Right cardiac atrium (tissue), 5 donors: ENCODE measurements around the gene GRN. TPM values are rescaled to one million over a fixed set of nuclear protein-coding genes. Genes with fewer than 3 reads are reported as not detected.
"Not testable (repeated sequence)": the region's sequence is repeated elsewhere in the genome, so short reads cannot be mapped to it uniquely, and the experiment has no call there.

Experiments
- ATAC-seq, 2 donors: fragments of 200-7000 bp; cut with Tn5 transposase; one replicate each; pipeline versions ENCODE4 v1.8.0 to v1.9.1; 2020; ENCODE audit warnings: moderate library complexity in 2 of 2, mild to moderate bottlenecking in 1 of 2
- DNase-seq, 3 donors: peaks; one replicate each; pipeline ENCODE4 v3.0.0-alpha.2; 2020
- H3K27ac ChIP-seq: one replicate; pipeline ENCODE4 v1.5.1; 2013; ENCODE audit warnings: mild to moderate bottlenecking, low read length, control low read depth, moderate library complexity
- H3K27me3 ChIP-seq: one replicate; pipeline ENCODE4 v1.6.1; 2013; ENCODE audit not compliant: control insufficient read depth, insufficient read depth
- H3K4me1 ChIP-seq: one replicate; pipeline ENCODE4 v1.6.1; 2013; ENCODE audit warnings: low read length; ENCODE audit not compliant: control insufficient read depth, insufficient read depth
- H3K4me3 ChIP-seq: one replicate; pipeline ENCODE4 v1.5.1; 2013; ENCODE audit warnings: low read length, control low read depth
- H3K9me3 ChIP-seq: one replicate; pipeline ENCODE4 v1.6.1; 2013; ENCODE audit warnings: low read length; ENCODE audit not compliant: control insufficient read depth
- WGBS: extraction: QIAGEN DNeasy Blood & Tissue Kit; methylation state at CpG from one replicate; pipeline ENCODE4 v1.1.7; 2013; 5-methylcytosine and 5-hydroxymethylcytosine counted together
- intact Hi-C, 4 donors: fragments of 100-400 bp; cut with DNase I; formaldehyde crosslinking; loops; one replicate each; pipeline versions ENCODE4 v1.11.0 to v1.14.0; 2022 to 2023
- polyA plus RNA-seq: library from polyadenylated mRNA; stranded (reverse); fragments of 200-250 nt; gene quantifications from one replicate; pipeline ENCODE4 v1.2.3, GENCODE V29; 2013
- total RNA-seq, 4 donors: library from RNA; stranded (reverse); fragmentation: NEBNext Ultra II Directional; extraction: Animal tissue kit (Norgen Biotek cat#: 25700); gene quantifications; one replicate each; pipeline ENCODE4 v1.2.1, GENCODE V29; 2021
- donor health status: healthy with polysubstance abuse.
- donor health status: DM: no; HTN: yes; CAD: no.
- donor health status: DM: no; HTN: no; CAD: no.
- donor health status: DM: no; HTN: yes; CAD: no; lungs with severe emphysema.
- donor health status: DM: yes; HTN: yes; CAD: no.

Gene GRN
- total and polyA plus RNA-seq, 5 donors = 100 to 215 (median 182) TPM

DNA sequence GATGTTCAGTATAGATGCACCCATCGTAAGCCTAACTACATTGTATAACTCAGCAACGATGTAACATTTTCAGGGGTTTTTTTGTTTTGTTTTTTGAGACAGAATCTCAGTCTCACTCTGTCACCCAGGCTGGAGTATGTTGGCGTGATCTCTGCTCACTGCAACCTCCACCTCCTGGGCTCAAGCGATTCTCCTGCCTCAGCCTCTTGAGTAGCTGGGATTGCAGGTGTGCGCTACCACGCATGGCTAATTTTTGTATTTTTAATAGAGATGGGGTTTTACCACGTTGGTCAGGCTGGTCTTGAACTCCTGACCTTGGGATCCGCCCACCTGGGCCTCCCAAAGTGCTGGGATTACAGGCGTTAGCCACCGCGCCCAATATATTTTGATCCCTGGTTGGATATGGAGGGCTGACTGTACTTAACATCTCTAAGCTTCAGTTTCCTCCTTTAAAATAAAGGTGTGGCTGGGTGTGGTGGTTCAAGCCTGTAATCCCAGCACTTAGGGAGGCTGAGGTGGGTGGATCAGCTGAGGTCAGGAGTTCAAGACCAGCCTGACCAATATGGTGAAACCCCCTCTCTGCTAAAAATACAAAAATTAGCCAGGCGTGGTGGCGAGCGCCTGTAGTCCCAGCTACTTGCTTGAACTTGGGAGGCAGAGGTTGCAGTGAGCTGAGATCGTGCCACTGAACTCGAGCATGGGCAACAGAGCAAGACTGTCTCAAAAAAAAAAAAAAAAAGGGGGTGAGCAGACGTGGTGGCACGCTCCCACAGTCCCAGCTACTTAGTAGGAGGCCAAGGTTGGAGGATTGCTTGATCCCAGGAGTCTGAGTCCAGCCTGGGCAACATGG is 2.3 kb downstream of the GRN start:
- ATAC-seq, H3K27me3 ChIP-seq, H3K4me3 ChIP-seq, intact Hi-C loops, H3K9me3 ChIP-seq, H3K4me1 ChIP-seq, H3K27ac ChIP-seq: not testable (repeated sequence)
- 85% methylated on average over 18 of the region's 18 CpGs for WGBS
- peak in 1 of 3 donors; percentile 20 for DNase-seq

DNA sequence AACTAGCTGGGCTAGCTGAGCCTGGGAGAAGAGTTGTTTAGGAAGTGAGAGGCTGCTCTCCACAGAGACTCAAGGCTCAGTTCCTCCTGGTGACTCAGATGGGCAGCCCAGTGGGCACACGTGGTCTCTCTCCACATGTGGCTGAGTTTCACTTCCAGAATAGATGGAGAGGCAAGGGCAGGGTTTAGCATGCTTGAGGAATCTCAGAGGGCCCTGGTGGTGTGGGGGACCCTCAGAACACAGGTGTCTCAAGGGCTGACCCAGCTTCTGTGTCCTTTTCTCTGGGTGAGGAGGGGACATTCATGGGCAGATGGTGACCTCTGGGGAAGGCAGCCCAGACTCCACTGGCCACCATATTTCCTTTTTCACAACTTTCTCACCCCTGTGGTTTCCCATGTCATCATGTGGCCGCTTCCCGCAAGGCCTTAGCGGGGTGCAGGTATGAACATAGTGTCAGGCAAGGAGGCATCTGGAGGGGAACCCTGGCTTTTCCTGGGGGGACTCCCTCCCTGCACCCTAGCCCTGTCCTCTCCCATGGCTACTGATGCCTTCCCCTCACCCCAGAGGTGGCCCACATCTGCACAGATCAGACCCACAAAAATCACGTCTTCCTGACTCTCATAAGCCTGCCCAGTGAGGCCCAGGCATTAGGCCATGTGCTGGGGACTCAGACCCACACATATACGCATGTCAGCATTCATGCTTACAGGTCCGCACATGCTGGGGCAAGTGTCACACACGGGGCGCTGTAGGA is 3.3 kb downstream of the GRN start:
- no peaks in the 10 kb centered on the region for H3K27me3 ChIP-seq
- ATAC-seq = no peak
- no peak overlapping the region for H3K27ac ChIP-seq
- no peaks in the 10 kb centered on the region for H3K4me1 ChIP-seq
- H3K4me3 ChIP-seq = no peak overlapping the region
- peak in 2 of 3 donors; percentile 59 to 76 for DNase-seq
- intact Hi-C loops = no loop called here
- H3K9me3 ChIP-seq = no peaks in the 10 kb centered on the region
- 77% methylated on average over 9 of the region's 9 CpGs for WGBS

DNA sequence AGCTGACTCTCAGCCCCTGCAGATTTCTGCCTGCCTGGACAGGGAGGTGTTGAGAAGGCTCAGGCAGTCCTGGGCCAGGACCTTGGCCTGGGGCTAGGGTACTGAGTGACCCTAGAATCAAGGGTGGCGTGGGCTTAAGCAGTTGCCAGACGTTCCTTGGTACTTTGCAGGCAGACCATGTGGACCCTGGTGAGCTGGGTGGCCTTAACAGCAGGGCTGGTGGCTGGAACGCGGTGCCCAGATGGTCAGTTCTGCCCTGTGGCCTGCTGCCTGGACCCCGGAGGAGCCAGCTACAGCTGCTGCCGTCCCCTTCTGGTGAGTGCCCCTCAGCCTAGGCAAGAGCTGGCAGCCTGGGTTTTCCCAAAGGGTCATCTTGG is 3.9 kb downstream of the GRN start:
- intact Hi-C loops = no loop called here
- DNase-seq (peak in 1 of 3 donors; percentile 56), ATAC-seq (no peak)
- 87% methylated on average over 6 of the region's 6 CpGs for WGBS
- H3K27ac ChIP-seq = no peak overlapping the region
- H3K27me3 ChIP-seq = no peaks in the 10 kb centered on the region
- no peaks in the 10 kb centered on the region for H3K9me3 ChIP-seq
- no peak overlapping the region for H3K4me3 ChIP-seq
- no peaks in the 10 kb centered on the region for H3K4me1 ChIP-seq

DNA sequence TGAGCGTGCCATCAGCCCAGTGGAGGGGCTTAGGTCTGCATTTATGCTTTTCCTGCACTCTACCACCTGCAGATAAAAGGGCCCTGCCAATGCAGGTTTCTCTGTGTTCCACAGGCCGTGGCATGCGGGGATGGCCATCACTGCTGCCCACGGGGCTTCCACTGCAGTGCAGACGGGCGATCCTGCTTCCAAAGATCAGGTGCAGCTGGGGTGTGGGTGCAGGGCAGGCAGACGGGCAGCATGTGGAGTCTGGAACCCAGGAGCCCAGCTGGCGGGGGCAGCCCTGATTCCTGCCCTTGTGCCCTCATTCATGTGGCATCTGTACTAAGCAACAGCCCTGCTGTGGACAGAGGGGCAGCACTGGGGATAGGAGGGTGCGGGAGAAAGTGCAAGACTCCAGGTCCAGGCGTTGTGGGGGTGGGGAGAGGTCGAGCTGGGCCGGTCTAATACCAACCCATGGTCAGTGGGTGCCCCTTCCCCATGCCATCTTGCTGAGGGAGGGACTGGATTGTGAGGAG is 4.5 kb downstream of the GRN start:
- H3K27me3 ChIP-seq = no peaks in the 10 kb centered on the region
- peak in 2 of 3 donors; percentile 44 to 53 for DNase-seq
- no peak overlapping the region for H3K27ac ChIP-seq
- H3K4me1 ChIP-seq = no peaks in the 10 kb centered on the region
- no peak overlapping the region for H3K4me3 ChIP-seq
- 90% methylated on average over 12 of the region's 12 CpGs for WGBS
- no peak for ATAC-seq
- intact Hi-C loops = no loop called here
- H3K9me3 ChIP-seq = no peaks in the 10 kb centered on the region

DNA sequence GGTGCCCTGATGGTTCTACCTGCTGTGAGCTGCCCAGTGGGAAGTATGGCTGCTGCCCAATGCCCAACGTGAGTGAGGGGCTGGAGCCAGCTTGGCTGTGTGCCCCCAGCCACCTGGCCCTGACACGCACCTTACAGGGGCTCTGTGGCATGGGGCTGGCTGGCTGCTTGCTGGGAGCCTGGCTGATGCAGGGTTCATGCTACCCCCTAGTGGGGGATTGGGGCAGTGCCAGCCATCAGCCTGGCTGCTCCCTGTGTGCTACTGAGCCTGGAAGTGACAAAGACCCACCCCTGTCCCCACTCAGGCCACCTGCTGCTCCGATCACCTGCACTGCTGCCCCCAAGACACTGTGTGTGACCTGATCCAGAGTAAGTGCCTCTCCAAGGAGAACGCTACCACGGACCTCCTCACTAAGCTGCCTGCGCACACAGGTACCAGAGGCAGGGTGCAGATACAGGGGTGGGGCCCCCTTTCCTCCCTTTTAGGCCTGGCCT is 5.7 kb downstream of the GRN start:
- Histone ChIP-seq H3K27me3 (no peaks in the 10 kb centered on the region), H3K4me1 (no peaks in the 10 kb centered on the region), H3K4me3 (no peak overlapping the region), H3K27ac (no peak overlapping the region), H3K9me3 (no peaks in the 10 kb centered on the region)
- intact Hi-C loops = no loop called here
- DNase-seq (peak; percentile 68 to 87 (median 85)), ATAC-seq (peak; percentile 37 to 57)
- 65% methylated on average over 6 of the region's 6 CpGs for WGBS

DNA sequence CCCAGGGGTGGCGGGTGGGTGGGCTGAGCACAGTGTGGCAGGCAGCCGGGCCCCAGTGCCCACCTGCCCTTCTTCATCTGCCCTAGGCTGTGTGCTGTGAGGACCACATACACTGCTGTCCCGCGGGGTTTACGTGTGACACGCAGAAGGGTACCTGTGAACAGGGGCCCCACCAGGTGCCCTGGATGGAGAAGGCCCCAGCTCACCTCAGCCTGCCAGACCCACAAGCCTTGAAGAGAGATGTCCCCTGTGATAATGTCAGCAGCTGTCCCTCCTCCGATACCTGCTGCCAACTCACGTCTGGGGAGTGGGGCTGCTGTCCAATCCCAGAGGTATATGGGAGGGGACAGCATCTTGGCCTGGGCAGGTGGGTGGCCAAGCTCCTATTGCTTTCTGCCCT is 6.4 kb downstream of the GRN start:
- ATAC-seq = no peak
- WGBS = 91% methylated on average over 8 of the region's 8 CpGs
- intact Hi-C loops = no loop called here

DNA sequence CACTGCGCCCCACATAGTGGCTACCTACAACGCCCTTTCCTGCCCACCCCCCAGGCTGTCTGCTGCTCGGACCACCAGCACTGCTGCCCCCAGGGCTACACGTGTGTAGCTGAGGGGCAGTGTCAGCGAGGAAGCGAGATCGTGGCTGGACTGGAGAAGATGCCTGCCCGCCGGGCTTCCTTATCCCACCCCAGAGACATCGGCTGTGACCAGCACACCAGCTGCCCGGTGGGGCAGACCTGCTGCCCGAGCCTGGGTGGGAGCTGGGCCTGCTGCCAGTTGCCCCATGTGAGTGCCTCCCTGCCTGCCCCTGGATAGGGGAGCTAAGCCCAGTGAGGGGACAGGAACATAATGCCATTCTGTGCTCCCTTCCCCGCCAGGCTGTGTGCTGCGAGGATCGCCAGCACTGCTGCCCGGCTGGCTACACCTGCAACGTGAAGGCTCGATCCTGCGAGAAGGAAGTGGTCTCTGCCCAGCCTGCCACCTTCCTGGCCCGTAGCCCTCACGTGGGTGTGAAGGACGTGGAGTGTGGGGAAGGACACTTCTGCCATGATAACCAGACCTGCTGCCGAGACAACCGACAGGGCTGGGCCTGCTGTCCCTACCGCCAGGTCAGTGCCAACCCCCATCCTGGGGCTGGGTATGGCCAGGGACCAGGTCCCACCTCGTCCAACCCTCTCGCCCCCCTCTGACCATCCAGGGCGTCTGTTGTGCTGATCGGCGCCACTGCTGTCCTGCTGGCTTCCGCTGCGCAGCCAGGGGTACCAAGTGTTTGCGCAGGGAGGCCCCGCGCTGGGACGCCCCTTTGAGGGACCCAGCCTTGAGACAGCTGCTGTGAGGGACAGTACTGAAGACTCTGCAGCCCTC is 7.1 kb downstream of the GRN start:
- H3K27ac ChIP-seq = no peak overlapping the region
- H3K27me3 ChIP-seq = no peaks in the 10 kb centered on the region
- H3K9me3 ChIP-seq = no peaks in the 10 kb centered on the region
- H3K4me1 ChIP-seq = no peaks in the 10 kb centered on the region
- ATAC-seq = no peak
- DNase-seq = peak in 2 of 3 donors; percentile 58 to 59
- intact Hi-C loops = no loop called here
- H3K4me3 ChIP-seq = no peak overlapping the region
- WGBS = 79% methylated on average over 36 of the region's 36 CpGs

More for the DNA sequence above, 6.4 kb downstream of the GRN start:
- Histone ChIP-seq H3K27me3 (no peaks in the 10 kb centered on the region), H3K4me1 (no peaks in the 10 kb centered on the region), H3K9me3 (no peaks in the 10 kb centered on the region), H3K4me3 (no peak overlapping the region), H3K27ac (no peak overlapping the region)
- peak in 2 of 3 donors; percentile 44 to 55 for DNase-seq

DNA sequence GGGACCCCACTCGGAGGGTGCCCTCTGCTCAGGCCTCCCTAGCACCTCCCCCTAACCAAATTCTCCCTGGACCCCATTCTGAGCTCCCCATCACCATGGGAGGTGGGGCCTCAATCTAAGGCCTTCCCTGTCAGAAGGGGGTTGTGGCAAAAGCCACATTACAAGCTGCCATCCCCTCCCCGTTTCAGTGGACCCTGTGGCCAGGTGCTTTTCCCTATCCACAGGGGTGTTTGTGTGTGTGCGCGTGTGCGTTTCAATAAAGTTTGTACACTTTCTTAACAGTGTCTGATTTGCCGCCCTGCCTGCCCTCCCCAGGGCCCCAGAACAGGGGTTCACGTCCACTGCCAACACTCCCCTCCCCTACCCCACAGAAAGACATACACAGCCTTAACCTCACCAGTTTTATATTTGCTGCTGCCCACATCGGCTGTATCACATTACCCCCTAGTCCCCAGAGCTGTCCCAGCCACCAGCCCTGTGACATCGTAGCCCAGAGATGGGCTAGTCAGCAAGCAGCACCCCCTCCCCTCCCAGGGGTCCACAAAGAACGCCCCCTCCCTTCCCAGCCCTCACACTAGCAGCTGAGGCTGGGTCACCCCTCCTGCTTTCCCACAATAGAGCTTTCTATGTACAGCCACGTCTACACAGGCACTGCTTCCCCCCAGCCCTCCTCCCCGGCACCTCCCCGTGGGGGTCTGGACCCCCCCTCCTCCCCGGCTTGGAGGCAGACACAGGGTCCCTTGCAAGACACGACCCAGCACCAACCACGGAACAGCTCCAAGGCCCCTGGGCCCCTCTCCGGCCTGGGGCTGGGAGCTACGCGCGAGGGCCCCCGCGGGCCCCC is 7.9 kb downstream of the GRN start:
- intact Hi-C loops = no loop called here
- H3K4me1 ChIP-seq = no peaks in the 10 kb centered on the region
- ATAC-seq (no peak), DNase-seq (peak in 2 of 3 donors; percentile 50 to 69)
- H3K9me3 ChIP-seq = no peaks in the 10 kb centered on the region
- H3K27me3 ChIP-seq = no peaks in the 10 kb centered on the region
- H3K27ac ChIP-seq = no peak overlapping the region
- WGBS = 49% methylated on average over 22 of the region's 22 CpGs
- peak overlapping the region; percentile 33 for H3K4me3 ChIP-seq

DNA sequence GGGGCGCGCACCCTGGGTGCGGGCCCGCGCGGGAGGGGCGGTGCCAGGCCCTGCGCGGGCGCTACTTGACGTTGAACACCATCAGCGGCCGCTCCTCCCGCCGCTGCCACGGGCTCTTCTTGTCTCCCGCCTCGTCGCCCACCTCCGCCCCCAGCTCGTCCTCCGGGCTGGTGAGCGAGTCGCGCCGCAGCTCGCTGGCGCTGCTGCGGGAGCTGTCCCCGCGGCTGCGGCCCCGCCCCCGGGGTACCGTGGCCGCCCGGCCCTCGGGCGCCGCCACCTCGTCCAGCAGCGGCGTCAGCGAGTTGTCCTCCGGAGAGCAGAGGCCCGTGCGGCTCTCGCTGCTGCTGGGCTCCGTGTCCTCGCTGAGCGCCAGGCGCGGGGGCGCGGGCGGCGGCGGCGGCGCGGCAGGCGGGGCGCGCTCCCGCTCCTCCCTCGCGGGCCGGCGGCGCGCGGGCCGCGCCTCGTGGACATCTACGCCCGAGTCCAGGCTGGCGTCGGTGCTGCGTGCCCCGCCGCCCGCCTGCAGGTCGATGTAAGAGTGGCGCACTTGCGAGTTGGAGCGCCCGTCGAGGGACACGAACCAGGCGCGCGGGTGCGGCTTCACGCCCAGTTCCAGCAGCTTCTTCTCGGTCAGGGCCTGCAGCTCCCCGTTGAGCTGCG is 8.7 kb downstream of the GRN start:
- WGBS = 27% methylated on average over 98 of the region's 98 CpGs
- peak; percentile 47 to 85 (median 82) for DNase-seq
- intact Hi-C loops = no loop called here
- Histone ChIP-seq H3K9me3 (no peaks in the 10 kb centered on the region), H3K4me1 (no peaks in the 10 kb centered on the region), H3K4me3 (peak overlapping the region; percentile 33), H3K27ac (no peak overlapping the region), H3K27me3 (no peaks in the 10 kb centered on the region)
- peak in 1 of 2 donors; percentile 23 for ATAC-seq
